SK-N-SH treated with all-trans-retinoic acid at 6 μM for 48 hours (cell line): Measurements from ENCODE around the gene RABGAP1L.
"Not testable (repeated sequence)": the region's sequence is repeated elsewhere in the genome, so short reads cannot be mapped to it uniquely, and the experiment has no call there.

Source experiments
- ATAC-seq: fragments of 200-7000 bp; cut with Tn5 transposase; 3 replicates; pipeline ENCODE4 v1.9.1; 2020; ENCODE audit warnings: mild to moderate bottlenecking, moderate library complexity
- ARNTL ChIP-seq: fragments of 450-650 bp; formaldehyde crosslinking; IDR thresholded peaks from 2 replicates; pipeline ENCODE4 v1.5.0; 2020; ENCODE audit warnings: low read depth, mild to moderate bottlenecking, moderate library complexity, borderline replicate concordance
- BACH2 ChIP-seq: fragments of 250-450 bp; sonication (Bioruptor Pico); IDR thresholded peaks from 2 replicates; pipeline ENCODE4 v1.9.0; 2021; ENCODE audit warnings: mild to moderate bottlenecking, borderline replicate concordance
- CREB5 ChIP-seq: fragments of 250-450 bp; sonication (Bioruptor Pico); IDR thresholded peaks from 2 replicates; pipeline ENCODE4 v1.5.1; 2020; ENCODE audit warnings: low read depth, mild to moderate bottlenecking, moderate library complexity
- CSDC2 ChIP-seq: fragments of 250-450 bp; sonication (Bioruptor Pico); IDR thresholded peaks from 2 replicates; pipeline ENCODE4 v1.5.0; 2020; ENCODE audit warnings: mild to moderate bottlenecking, moderate library complexity
- CSRNP3 ChIP-seq: fragments of 250-450 bp; sonication (Bioruptor Pico); IDR thresholded peaks from 2 replicates; pipeline ENCODE4 v1.5.1; 2021; ENCODE audit warnings: mild to moderate bottlenecking, moderate library complexity
- ESRRG ChIP-seq: fragments of 250-450 bp; sonication (Bioruptor Pico); IDR thresholded peaks from 2 replicates; pipeline ENCODE4 v1.6.1; 2021; ENCODE audit warnings: mild to moderate bottlenecking
- GLIS3 ChIP-seq: fragments of 250-450 bp; sonication (Bioruptor Pico); IDR thresholded peaks from 2 replicates; pipeline ENCODE4 v1.5.0; 2020; ENCODE audit warnings: mild to moderate bottlenecking, moderate library complexity
- ISL1 ChIP-seq: fragments of 250-450 bp; sonication (Bioruptor Pico); IDR thresholded peaks from 2 replicates; pipeline ENCODE4 v2.1.2; 2022; ENCODE audit warnings: mild to moderate bottlenecking, moderate library complexity
- OSR1 ChIP-seq: fragments of 250-450 bp; sonication (Bioruptor Pico); IDR thresholded peaks from 2 replicates; pipeline ENCODE4 v1.8.0; 2022; ENCODE audit warnings: moderate library complexity, mild to moderate bottlenecking, inconsistent platforms
- PATZ1 ChIP-seq: fragments of 250-450 bp; sonication (Bioruptor Pico); IDR thresholded peaks from 2 replicates; pipeline ENCODE4 v1.8.0; 2020; ENCODE audit warnings: mild to moderate bottlenecking, moderate library complexity, borderline replicate concordance
- PPARA ChIP-seq: fragments of 250-450 bp; sonication (Bioruptor Pico); IDR thresholded peaks from 2 replicates; pipeline ENCODE4 v1.5.0; 2020; ENCODE audit warnings: mild to moderate bottlenecking, borderline replicate concordance
- SNAI2 ChIP-seq: fragments of 250-450 bp; sonication (Bioruptor Pico); IDR thresholded peaks from 2 replicates; pipeline ENCODE4 v1.5.0; 2020; ENCODE audit warnings: mild to moderate bottlenecking, moderate library complexity
- TCF4 ChIP-seq: fragments of 250-450 bp; sonication (Bioruptor Pico); IDR thresholded peaks from 2 replicates; pipeline ENCODE4 v1.8.0; 2021; ENCODE audit warnings: mild to moderate bottlenecking, moderate library complexity, borderline replicate concordance
- TSHZ2 ChIP-seq: fragments of 250-450 bp; sonication (Bioruptor Pico); IDR thresholded peaks from 2 replicates; pipeline ENCODE4 v1.5.0; 2020; ENCODE audit warnings: mild to moderate bottlenecking, moderate library complexity
- ZC3H10 ChIP-seq: fragments of 250-450 bp; sonication (Bioruptor Pico); IDR thresholded peaks from 2 replicates; pipeline ENCODE4 v1.5.1; 2021; ENCODE audit warnings: mild to moderate bottlenecking, moderate library complexity
- ZFP30 ChIP-seq: fragments of 450-650 bp; formaldehyde crosslinking; IDR thresholded peaks from 2 replicates; pipeline ENCODE4 v1.5.0; 2022; ENCODE audit warnings: mild to moderate bottlenecking, moderate library complexity
- ZNF8 ChIP-seq: fragments of 450-650 bp; formaldehyde crosslinking; IDR thresholded peaks from 2 replicates; pipeline ENCODE4 v1.5.0; 2020; ENCODE audit warnings: mild to moderate bottlenecking, moderate library complexity

Gene RABGAP1L

GRCh38 chr1:174606471-174606870 is 447.2 kb downstream of the RABGAP1L start:
- no peak for ATAC-seq
- TF ChIP-seq CSRNP3 (CRISPR knock-in tag): no peak
- TF ChIP-seq TSHZ2 (CRISPR knock-in tag): peak; percentile 56; the same call in 1 of the 2 replicates
- TF ChIP-seq TCF4: peak; percentile 26; the same call in 1 of the 2 replicates

GRCh38 chr1:174617905-174618304 is 458.6 kb downstream of the RABGAP1L start:
- ATAC-seq: not testable (repeated sequence)

GRCh38 chr1:174623324-174624035 is 464.2 kb downstream of the RABGAP1L start:
- TF ChIP-seq ZC3H10: no peak
- TF ChIP-seq PPARA (CRISPR knock-in tag): no peak
- TF ChIP-seq ESRRG (CRISPR knock-in tag): no peak
- no peak for TF ChIP-seq CSRNP3 (CRISPR knock-in tag)
- no peak for TF ChIP-seq SNAI2 (CRISPR knock-in tag)
- ATAC-seq: no peak

- no peak for ATAC-seq
- TF ChIP-seq PPARA (CRISPR knock-in tag) (no peak), OSR1 (CRISPR knock-in tag) (no peak), ARNTL (no peak), CREB5 (no peak), ISL1 (CRISPR knock-in tag) (no peak), SNAI2 (CRISPR knock-in tag) (no peak), ZNF8 (CRISPR knock-in tag) (no peak), ESRRG (CRISPR knock-in tag) (no peak), GLIS3 (CRISPR knock-in tag) (no peak), CSRNP3 (CRISPR knock-in tag) (no peak), BACH2 (CRISPR knock-in tag) (no peak), ZFP30 (CRISPR knock-in tag) (no peak), CSDC2 (CRISPR knock-in tag) (no peak), TSHZ2 (CRISPR knock-in tag) (no peak), PATZ1 (no peak)
Measured at GRCh38 chr1:174626031-174627025, 467.0 kb downstream of the RABGAP1L start.
